ENCODE data around the gene FBP1.

FBP1 gene

GRCh38 chr9:94654165-94654894, 15.0 kb upstream of the FBP1 start:
- TF ChIP-seq CTCF (IDR thresholded peaks at IDR 0.05; ENCODE audit: low read depth, low read length, missing control alignments): no peak
- in situ Hi-C loops (cut with HindIII; ENCODE audit: low pct_ligation_motif_present, low sequenced_read_pairs): no loop called here
- H3K27ac ChIP-seq: no peak overlapping the region

GRCh38 chr9:94650949-94651348, 11.6 kb upstream of the FBP1 start:
- Histone ChIP-seq H3K27ac (no peak overlapping the region), H3K27me3 (replicated peaks) (no peaks in the 10 kb centered on the region), H3K4me3 (ENCODE audit: low read depth, low read length) (no peak overlapping the region), H3K36me3 (replicated peaks) (no peaks in the 10 kb centered on the region)
- TF ChIP-seq CTCF (IDR thresholded peaks at IDR 0.05; ENCODE audit: low read depth, low read length, missing control alignments): no peak
- DNase-seq: no peak
- in situ Hi-C loops (cut with HindIII; ENCODE audit: low pct_ligation_motif_present, low sequenced_read_pairs): no loop called here

More at GRCh38 chr9:94654165-94654894, 15.0 kb upstream of the FBP1 start:
- no peak for DNase-seq
- H3K27me3 ChIP-seq (replicated peaks): no peaks in the 10 kb centered on the region
- H3K4me3 ChIP-seq (ENCODE audit: low read depth, low read length): no peak overlapping the region
- no peaks in the 10 kb centered on the region for H3K36me3 ChIP-seq (replicated peaks)

GRCh38 chr9:94649100-94649819, 9.9 kb upstream of the FBP1 start:
- in situ Hi-C loops (cut with HindIII; ENCODE audit: low pct_ligation_motif_present, low sequenced_read_pairs): no loop called here
- Histone ChIP-seq H3K4me3 (ENCODE audit: low read depth, low read length) (no peak overlapping the region), H3K27me3 (replicated peaks) (no peaks in the 10 kb centered on the region), H3K36me3 (replicated peaks) (no peaks in the 10 kb centered on the region), H3K27ac (no peak overlapping the region)
- TF ChIP-seq CTCF (IDR thresholded peaks at IDR 0.05; ENCODE audit: low read depth, low read length, missing control alignments): no peak
- peak; percentile 9 for DNase-seq

- in situ Hi-C loops (cut with HindIII; ENCODE audit: low pct_ligation_motif_present, low sequenced_read_pairs): no loop called here
- H3K27ac ChIP-seq: no peak overlapping the region
- TF ChIP-seq CTCF (IDR thresholded peaks at IDR 0.05; ENCODE audit: low read depth, low read length, missing control alignments): no peak
These were observed 8.9 kb upstream of the FBP1 start for GRCh38 chr9:94648185-94648584.

GRCh38 chr9:94645901-94646300, 6.6 kb upstream of the FBP1 start:
- no peak for DNase-seq
- no peak for TF ChIP-seq CTCF (IDR thresholded peaks at IDR 0.05; ENCODE audit: low read depth, low read length, missing control alignments)
- H3K27me3 ChIP-seq (replicated peaks): no peaks in the 10 kb centered on the region
- in situ Hi-C loops (cut with HindIII; ENCODE audit: low pct_ligation_motif_present, low sequenced_read_pairs): no loop called here
- no peak overlapping the region for H3K27ac ChIP-seq
- H3K4me3 ChIP-seq (ENCODE audit: low read depth, low read length): no peak overlapping the region
- no peaks in the 10 kb centered on the region for H3K36me3 ChIP-seq (replicated peaks)

More at GRCh38 chr9:94648185-94648584, 8.9 kb upstream of the FBP1 start:
- H3K27me3 ChIP-seq (replicated peaks): no peaks in the 10 kb centered on the region
- DNase-seq: no peak
- no peak overlapping the region for H3K4me3 ChIP-seq (ENCODE audit: low read depth, low read length)
- no peaks in the 10 kb centered on the region for H3K36me3 ChIP-seq (replicated peaks)

Data from brain microvascular endothelial cell (primary cell).